GM18508 (cell line): ENCODE data around the gene MRM2.

Experiments
- ATAC-seq: cut with Tn5 transposase; IDR thresholded peaks from one replicate; pipeline ENCODE4 v1.9.1; 2021; ENCODE audit warnings: moderate number of reproducible peaks; ENCODE audit not compliant: insufficient read depth, unreplicated experiment

The MRM2 gene

DNA sequence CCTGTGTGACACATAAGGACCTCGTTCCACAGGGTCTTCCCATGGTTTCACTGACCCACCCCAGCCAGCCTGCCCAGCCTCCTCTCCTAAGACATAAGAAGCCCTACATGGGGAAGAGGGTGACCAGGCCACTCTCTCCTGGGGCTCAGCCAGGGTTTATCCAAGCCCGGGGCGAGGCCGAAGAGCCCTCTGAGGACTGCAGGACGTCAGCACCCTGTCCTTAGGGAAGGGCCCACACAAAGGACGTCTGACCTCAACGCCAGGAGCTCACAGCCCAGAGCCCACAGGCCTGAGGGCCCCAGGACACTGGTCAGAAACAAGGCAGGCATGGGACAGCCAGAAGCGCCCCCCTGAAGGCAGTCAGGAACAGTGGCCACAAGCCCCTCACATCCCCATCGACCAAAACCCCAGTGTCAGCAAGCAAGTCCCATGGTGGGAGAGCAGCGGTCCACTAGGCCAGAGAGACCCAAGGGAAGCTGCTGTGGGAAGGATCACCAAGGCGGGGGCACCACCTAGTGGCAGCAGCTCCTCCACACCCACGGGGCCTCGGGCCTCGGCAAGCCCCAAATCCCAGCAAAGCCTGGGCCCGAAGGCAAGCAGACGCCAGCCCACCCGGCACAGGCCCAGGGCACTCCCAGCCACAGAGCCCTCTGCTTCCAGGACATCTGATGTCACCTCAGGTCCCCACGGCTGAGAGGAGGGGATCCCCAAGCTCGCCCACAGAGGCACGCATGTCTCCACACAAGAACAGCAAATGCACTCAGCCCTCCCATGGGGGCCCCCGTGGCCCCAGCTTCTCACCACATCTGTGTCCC, 32.7 kb downstream of the MRM2 start:
- no peak for ATAC-seq

DNA sequence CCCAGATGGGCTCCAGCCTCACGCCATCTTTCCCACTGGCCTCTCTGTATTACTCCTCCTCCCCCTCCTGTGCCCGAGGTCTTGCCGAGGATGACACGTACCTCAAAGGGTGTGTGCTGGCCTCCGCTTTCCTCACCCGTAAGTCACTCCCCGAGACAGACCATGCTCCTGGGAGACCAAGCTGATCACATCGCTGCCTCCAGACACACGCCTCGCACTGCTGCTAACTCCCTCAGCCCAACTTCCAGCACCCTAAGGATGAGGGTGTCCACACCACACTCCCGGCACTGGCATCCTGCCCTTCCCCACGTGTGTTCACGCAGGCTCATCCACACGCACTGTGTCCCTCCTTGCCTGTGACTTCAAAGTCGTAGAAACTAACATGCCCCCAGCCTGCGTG, 33.3 kb downstream of the MRM2 start:
- ATAC-seq: no peak

DNA sequence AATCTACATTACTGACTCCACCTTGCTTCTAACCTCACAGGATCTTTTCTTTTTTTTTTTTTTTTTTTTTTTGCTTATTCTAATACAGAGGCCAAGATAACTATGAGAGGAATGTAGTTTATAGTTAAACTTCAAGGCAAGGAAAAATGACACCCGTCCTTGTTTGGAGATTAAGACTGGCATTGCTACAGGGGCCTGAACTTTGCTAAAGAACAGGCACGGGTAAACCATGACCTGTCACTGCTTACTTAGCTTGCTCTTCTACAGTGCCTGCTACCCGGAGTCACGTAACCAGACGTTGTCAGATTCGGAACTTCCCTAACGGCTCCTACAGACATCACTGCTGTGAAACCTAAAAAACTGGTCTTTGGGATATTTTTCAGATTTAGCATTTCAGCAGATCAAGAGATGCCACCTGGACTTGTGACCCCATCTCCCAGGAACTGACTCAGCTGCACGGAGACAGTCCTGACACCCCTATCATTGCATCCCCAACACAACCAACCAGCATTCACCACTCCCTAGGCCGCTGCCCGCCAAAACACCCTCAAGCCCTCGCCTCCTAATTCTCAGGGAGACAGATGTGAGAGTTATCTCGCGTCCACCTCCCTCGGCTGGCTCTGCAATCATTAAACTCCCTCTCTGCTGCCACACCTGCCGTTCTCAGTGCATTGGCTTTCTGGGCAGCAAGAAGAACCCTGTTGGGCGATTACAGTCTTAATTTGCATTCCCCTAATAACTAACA, 36.8 kb downstream of the MRM2 start:
- ATAC-seq: no peak

DNA sequence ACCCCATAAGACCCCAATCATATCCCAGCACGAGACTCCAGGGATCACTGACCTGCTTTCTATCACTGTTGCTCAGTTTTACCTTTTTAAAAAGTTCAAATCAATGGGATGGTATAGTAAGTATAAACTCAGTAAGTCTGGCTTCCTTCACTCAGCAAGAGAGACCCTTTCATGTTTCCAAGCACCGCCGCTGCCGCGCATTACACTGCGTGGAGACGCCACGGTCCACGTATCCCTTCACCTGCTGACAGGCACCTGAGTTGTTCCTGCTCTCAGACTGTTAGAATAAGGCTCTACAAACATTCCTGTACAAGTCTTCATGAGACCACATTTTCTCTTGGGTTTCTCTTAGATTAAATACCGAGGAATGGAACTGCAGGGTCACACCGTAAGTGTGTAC, 37.6 kb downstream of the MRM2 start:
- ATAC-seq: no peak

DNA sequence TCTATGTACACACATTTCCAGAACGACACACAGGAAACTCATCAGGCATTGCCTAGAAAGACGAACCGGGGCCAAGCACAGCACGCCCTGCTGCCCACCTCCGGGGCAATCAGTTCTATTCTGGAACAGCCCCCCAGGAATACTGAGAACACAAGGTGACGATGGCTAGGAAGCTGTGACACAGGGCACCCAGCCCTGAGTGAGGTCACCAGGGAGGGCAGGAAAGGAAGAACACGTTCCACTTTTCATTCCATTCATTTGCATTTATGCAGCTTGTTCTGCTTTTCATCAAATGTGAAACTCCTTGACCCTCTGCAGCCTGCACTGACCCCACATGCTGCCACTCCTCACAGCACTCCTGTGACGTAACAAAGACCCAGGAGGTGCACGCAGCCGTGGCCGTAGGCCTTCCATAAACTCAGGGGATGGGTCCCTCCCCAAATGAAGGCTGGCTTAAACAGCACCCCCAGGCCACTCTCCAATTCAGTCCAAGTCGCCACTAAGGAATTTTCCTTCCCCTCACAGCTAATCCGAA, 38.2 kb downstream of the MRM2 start:
- no peak for ATAC-seq

DNA sequence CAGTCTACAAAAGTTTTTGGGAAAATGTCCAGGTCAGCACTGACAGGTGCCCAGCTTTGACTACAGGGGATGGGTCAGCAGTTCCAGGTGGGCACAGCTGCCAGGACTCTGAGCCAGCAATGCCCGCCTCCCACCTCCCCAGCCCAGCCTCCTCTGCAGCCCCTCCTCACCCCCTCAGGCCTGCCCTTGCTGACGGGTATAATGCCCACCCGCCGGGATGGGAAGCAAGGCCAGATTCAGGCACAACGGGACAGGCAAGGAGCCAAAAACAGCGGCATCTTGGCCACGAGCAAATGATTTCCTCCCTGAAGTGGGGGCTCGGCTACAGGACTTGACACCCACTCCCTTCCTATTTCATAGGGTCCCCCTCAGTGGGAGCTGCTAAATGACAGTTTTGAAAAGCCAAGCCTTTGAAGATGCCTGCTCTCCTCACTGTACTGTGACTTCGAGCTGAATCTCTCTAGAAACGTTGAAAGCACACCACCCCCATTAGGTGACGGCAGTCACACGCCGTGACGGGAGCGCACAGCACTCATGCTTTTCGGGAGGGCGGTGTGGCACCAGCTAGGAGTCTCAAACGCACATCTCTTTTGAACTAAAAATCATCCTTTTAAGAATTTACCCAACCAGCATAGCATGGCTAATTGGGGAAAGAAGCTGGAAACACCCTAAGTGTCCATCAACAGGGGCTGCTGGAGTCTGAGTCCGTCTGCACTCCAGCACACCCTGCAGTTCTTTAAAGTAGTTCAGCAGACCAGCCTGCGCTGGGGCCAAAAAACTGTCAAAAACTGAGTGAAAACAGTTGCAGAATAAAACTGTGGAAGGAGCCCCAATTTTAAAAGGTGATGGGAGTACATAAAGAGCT, 38.9 kb downstream of the MRM2 start:
- ATAC-seq: no peak

DNA sequence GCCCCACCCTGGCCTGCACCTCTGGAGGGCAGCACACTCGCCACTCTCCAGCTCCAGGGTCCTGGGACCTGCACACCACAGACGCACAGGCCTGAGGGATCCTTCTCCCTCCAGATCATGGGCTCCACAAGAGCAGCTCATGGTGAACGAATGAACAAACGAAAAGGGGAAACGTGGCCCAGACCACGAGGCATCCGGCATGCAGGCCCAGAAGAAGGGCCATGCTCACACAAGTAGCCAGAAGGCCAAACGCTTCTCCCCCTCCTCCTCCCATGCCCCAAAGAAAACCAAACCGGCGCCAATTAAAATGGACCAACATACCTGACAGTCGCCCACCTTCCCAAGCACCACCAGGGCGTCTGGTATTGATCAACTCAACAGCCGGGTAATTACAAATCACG, 39.6 kb downstream of the MRM2 start:
- ATAC-seq: no peak

DNA sequence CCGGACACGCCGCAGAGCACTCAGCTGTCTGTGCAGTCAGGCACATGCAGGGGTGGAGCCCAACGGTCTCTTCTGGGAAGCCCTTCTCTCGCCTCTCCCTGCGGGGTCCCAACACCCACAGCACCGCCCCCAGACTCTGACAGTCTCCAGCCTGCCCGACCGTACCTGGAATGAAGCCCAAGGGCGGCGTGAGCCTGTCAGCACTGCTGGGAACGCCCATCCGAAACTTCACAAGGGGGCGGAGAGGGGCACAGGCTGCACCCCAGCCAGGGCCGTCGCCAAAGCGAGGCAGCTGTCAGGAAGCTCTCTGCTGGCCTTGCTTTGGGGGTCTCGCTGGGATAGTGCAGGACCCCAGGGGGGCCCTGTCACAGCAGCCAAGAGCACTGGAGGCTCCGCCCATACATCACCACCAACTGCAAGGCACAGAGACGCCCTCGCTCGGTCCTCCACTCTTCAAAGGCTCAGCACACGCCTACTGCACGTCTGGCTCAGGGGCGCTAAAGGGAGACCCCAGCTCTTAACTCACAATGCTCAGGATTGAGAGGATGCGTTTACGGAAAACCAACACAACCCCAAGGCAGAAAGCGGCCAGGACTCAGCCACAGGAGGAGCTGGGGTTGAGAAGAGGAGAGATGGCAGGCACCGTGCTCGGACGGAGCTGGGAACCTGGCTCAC, 40.2 kb downstream of the MRM2 start:
- no peak for ATAC-seq

DNA sequence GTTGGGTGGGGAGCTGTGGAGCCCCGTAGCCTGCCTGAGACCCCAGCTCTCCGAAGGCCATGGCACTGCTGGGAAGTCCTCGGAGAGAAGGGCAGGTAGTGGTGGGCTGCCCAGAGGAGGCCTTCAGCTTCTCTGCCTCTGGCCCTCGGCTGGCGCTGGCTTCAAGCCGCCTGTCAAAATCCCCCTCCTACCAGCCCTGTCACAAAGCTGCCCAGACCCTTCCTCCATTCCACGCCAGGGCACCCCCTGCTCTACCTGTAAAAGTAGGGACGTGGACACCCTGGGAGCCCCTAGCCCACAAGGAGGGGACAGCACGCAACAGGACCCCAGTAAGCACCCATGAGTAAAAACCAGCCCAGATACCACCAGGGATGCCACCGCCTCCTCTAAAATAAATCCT, 40.9 kb downstream of the MRM2 start:
- no peak for ATAC-seq

DNA sequence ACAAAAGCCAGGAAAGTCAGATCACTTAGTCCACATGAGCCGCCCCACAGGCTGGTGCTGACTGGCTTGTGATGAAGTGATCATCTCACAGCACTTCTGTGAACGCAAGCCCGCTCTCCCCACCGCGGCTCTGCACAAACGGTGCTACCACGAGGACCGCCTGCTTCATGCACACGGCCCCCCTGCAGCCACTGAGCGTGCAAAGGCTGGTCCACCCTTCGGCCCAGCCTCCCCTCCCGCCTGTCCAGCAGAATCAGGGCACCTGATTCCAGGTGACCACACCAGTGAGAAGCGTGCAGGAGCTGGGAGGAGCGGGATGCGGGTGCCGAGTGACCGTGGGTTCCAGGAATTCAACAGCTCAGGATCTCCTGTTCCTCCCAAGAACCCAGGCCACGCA, 41.4 kb downstream of the MRM2 start:
- no peak for ATAC-seq

DNA sequence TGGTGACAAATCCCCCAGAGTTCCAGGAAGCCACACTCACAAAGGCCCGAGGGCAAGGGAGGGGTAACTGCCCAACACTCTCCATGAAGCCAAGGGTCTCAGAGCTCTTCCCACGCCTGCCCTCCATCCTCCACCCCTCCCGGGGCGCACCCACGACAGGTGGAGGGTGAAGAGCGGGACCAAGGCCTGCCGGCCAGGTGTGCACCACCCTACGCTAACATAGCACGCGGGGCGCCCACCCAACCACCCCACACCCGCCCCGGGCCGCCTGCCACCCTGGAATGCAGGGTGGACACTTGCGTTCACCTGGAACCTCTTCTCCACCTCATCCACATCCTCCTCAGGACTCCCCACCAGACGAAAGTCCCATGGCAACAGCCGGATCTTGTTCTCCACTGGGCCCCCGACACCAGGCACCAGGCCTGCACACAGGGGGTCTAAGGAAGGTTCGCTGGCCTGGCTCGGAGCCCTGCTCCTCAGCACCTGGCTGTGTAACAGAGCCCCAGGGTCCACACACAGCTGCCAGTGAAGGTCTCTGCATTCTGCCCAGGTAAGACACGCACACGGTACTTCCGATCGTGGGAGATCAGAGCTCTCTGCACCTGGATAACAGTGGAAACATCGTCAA, 41.9 kb downstream of the MRM2 start:
- no peak for ATAC-seq

DNA sequence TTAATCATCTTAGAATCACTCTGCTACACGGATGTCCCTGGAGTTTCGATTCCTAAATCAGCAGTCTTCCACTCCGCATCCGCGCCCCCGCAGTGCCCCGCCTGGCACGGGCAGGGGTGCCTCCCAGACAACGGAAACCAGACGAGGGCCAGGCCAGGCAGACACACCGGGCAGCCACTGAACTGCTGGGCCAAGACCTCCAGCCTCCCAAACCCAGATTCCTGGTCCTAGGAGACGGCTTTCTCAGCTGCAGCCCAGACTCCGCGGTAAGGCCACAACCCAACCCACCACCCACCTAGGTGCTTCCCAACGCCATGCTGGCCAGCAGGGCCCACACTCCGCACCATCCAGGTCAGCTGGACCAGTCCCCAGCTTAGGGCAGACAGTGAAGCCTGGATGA, 42.5 kb downstream of the MRM2 start:
- ATAC-seq: no peak

DNA sequence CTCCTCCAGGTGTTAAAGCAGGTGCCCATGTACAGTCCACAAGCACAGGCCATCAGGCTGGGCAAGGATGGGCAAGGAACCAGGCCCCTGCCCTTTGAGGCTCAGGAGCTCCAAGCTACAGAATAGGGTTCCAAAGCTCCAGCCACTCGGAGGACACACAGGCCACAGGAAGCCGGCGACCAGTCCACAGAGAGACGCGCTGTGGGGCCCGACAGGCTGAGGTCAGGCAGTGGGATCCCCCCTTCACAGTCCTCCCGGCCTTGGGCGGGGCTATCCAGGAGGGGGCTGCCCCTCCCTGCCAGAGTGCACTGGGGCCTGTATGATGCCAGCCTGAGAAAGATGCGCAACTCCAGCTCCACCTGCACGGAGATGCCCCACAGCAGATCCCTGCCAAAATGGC, 43.2 kb downstream of the MRM2 start:
- no peak for ATAC-seq

DNA sequence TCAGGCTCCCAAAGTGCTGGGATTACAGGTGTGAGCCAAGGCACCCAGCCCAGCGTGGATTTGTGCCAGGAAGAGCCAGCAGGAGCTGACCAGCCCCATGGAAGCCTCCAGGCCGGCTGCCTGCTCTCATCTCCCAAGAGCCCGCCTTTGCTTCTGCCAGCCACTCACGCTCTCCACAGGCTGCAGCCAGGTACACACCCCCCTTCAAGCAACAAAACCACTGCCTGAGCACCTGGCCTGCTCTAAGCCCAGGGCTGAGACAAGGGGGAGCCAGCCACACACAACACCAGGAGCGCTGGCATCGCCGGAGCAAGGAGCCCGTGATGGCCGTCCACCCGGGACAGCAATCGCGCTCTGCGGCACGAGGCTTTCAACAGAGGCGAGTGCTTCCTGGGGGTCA, 43.8 kb downstream of the MRM2 start:
- ATAC-seq: no peak

DNA sequence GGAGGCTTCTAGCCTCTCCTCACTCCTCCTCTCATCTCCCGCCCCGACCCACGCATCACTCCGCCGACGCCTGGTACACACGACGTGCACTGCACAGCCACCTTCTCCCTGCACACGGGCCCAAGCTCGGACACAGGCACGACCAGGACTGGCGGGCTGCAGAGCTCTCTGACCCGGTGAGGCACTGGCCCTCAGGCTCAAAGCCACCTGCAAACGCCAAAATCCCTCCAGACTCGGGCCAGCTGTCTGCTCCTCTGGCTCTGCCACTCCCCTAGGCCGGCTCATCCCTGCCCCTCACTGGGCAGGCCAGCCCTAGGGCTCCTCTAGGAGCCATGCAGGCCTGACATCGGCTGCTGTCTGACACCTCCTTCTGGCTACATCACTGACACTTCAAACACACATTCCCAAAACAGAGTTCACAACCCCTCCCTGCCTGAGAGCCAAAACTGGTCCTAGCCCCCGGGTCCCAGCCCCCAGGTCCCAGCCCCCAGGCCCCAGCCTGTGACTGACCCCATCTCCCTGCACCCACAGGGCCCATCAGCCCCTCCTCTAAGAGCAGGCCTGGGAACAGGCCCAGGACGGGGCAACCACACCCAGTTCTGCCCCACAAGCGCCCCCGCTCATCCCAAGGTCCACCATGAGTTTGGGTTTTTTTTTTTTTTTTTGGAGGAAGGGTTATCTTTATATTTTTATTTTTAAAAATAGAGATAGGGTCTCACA, 44.4 kb downstream of the MRM2 start:
- no peak for ATAC-seq

DNA sequence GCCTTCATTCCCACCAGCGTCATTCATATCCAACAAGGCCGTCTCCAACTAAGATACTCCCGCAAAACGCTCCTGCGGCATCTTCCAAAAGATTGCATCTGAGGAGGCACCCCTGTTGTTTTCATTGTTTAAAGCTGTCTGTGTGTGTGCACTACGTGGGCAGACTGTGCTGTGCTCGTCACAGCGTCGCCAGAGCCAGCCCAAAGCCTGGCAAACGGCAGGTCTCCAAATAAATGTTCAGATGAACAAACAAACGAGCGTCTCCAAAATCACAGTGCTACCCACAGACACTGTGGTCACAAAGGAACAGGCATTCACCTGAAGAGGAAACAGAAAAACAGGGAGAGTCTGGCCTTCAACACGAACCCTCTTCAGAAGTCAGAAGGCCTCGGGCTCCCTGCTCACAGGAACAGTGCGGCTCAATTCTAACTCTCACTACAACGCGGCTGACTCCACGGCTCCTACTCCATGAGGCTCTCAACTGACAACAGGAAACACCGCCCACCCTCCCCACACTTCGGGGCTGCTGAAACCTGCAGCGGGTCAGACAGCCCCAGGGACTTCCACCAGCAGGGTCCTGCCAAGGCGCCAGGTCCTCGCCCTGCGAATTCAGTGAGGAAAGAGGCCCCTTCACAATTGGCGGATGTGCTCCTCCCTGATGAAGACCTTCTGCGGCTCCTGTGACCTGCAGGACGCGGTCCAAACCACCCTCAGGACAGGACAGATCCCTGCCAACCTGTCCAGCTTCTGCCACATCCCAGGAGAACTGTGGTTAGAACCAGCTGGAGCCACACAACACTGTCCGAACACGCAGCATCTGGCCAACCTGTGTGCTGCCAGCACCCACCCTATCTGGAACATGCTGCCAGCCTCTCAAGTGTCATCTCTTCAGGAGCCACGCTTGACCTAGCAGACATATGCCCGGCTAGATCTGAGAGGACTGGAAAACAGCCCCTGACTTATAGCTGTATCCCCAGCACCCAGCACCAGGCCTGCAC, 45.3 kb downstream of the MRM2 start:
- no peak for ATAC-seq

DNA sequence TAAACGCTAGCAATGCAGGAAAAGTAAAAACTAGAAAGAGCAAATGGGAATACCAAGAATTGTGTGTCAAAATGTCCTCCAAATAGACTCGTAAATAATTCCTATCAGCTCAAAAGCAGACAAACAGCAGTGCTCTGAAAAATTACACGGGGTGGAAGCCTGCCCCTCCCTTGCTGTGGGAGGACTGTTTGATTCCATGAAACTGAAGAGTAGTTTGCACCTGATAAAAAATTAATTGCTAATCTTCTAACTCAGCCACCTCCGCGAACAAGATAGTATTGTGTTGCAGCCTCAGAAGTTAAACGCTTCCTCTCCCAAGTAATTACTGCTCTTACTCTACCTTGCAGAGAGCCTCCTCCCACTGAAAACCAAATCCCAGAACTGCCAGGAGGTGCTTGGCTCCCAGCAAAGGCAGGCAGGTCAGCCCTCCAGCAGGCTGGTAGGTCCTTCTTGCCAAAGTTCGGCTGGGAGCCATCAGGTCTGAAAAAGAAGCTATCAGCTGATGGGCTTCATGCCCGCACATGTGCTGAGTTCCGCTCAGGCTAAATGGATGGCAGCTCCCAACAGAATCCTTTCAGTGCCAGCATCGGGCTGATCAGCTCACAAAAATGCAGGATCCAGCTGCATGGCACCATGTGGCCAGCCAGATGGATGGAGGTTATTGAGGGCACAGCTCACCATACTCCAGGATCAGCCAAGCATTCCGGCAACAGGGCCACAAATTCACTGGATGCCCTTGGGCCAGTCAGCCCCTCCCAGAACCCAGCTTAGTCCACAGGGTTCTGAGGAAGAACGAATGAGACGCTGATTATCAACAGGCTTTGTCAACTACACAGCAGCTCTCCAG, 46.4 kb downstream of the MRM2 start:
- no peak for ATAC-seq
